ENCODE data around the gene PRKD2.

PRKD2 gene

DNA sequence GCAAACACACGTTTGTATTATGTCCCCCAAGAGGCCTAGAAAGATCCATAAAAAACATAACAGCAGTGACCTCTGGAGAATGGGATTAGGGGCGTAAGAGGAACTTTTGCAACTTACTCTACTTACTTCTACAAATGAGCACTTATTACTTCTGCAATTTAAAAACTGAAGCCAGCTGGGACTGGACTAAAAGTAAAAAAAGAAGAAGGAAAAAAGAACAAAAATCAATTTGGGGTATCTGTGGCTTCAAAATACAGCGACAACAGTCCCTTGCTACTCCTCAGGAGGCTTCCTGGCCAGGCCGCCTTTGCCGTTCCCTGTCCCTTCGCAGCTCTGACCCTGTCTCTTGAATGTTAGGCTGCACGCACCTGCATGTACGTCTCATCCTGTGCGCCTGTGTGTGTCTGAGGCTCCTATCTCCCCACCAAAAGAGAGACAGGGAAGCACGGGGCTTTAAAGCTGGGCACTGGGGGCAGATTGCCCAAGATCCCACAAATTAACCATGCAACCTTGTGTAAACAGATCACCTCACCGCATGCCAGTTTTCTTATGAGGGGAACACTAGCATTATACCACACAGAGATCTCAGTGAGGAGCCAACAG, 16.9 kb upstream of the PRKD2 start:
- in situ Hi-C loops (cut with HindIII; ENCODE audit: low pct_unique_long_range_greater_than_20kb, low sequenced_read_pairs): no loop called here
- no peak for DNase-seq (ENCODE audit: low read depth in 1 of 2, low spot score in 1 of 2)
- TF ChIP-seq JUND (IDR thresholded peaks at IDR 0.05; ENCODE audit: low read depth): no peak

DNA sequence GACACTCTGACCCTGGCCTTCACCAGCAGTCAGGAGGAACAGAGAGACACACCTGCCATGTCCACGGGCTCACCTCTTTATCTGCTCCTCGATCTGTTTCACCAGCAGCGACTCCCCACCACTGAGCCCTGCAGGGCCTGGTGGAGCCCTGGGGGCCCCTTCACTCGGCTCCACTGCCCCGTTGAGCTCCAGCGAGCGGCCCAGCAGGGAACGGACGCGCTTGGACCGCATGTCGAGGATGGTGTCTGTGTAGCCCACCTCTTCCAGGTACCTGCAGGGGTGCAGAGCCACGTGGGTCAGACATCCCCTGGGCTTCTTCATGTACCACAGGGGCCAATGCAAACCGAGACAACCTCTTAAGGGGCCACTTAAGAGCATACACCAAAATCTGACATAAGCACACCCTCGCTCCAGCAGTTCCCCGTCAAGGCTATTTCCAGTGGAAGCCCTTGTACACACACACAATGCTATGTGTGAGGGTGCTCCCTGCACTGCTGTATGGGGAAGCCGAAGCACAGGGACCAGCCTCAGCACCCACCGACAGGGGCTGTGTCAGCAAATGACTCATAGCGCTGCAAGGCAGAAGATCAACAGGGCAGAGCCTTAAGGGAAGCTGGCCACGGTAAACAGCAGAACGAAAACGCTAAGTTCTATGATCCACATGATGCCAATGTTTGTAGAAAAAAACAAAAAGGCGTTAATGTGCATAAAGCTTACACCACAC, 16.2 kb upstream of the PRKD2 start:
- in situ Hi-C loops (cut with HindIII; ENCODE audit: low pct_unique_long_range_greater_than_20kb, low sequenced_read_pairs): no loop called here
- no peak for DNase-seq (ENCODE audit: low read depth in 1 of 2, low spot score in 1 of 2)
- no peak for TF ChIP-seq JUND (IDR thresholded peaks at IDR 0.05; ENCODE audit: low read depth)

DNA sequence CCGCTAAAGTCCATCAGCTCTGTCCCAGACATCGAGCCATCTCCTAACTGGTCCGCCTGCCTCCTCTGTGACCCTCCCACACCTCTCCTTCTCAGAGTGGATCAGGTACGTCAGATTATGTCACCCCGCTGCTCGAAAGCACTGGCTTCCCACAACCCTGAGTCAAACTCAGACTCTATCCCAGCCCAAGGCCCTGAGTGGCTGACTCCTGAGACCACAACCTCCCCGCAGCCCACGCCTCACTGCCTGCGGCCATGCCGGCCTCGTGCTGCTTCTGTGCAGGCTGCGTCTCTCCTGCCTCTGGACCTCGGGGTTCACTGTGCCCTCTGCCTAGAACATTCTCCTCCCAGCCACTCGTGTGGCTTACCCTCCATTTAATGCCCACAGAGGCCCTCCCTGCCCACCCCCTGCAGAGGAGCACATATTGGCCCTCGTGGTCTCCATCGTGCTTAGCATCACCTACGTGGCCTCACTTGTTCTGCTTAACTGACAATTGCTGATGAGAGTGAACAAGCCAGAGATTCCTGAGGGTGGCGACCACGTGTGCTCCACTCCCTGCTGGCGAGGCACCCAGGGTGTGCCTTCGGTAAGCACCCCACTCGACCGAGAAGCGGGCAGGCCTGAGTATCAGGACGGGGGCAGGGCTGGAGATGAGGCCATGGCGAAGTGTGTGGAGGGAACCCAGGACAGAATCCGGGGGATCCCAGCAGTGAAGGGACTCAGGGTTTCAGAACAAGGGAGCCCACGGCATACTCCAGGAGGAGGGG, 15.4 kb upstream of the PRKD2 start:
- TF ChIP-seq JUND (IDR thresholded peaks at IDR 0.05; ENCODE audit: low read depth): no peak
- no peak for DNase-seq (ENCODE audit: low read depth in 1 of 2, low spot score in 1 of 2)
- in situ Hi-C loops (cut with HindIII; ENCODE audit: low pct_unique_long_range_greater_than_20kb, low sequenced_read_pairs): no loop called here

DNA sequence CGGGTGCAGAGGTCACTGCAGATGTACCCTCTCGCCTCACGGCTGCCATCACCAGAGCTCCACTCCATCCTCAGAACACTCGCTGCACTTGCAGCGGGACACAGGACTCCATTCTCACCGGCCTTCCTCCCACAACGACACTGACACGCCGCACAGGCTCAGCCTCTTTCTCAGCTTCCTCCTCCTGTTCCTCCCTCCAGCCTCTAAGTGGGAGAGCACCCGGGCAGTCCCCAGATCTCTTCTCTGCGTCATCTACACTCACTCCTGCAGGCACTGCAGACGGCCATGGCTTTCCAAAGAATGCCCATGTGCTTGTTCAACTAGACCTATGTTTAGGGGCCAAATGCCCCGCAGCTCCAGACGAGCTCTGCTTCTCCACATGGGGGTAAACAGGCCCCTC, 14.7 kb upstream of the PRKD2 start:
- no peak for DNase-seq (ENCODE audit: low read depth in 1 of 2, low spot score in 1 of 2)
- TF ChIP-seq JUND (IDR thresholded peaks at IDR 0.05; ENCODE audit: low read depth): no peak
- in situ Hi-C loops (cut with HindIII; ENCODE audit: low pct_unique_long_range_greater_than_20kb, low sequenced_read_pairs): no loop called here

DNA sequence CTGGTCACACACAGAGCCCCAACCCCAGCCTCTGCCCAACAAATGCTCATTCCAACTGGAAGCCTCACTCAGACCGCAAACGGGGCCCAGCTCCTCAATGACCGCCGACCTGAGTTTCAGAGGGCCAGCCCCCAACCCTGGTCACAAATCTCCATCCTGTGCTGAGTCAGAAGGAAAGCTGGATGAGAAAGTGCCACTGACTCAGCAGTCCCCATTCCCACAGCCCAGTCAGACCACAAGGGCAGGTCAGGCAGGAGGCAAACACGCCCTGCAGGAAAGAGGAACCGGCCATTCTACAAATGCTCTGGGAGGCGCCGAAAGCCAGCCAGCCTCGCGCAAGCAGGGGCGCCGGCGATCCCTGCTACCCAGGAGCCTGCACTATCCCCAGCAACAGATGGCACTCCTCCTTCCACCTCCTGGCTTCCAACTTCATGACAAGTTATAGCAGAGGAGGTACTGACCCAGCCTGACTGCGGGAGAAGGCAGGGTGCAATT, 14.1 kb upstream of the PRKD2 start:
- DNase-seq (ENCODE audit: low read depth in 1 of 2, low spot score in 1 of 2): peak; percentile 73 to 89
- TF ChIP-seq JUND (IDR thresholded peaks at IDR 0.05; ENCODE audit: low read depth): no peak
- in situ Hi-C loops (cut with HindIII; ENCODE audit: low pct_unique_long_range_greater_than_20kb, low sequenced_read_pairs): no loop called here

DNA sequence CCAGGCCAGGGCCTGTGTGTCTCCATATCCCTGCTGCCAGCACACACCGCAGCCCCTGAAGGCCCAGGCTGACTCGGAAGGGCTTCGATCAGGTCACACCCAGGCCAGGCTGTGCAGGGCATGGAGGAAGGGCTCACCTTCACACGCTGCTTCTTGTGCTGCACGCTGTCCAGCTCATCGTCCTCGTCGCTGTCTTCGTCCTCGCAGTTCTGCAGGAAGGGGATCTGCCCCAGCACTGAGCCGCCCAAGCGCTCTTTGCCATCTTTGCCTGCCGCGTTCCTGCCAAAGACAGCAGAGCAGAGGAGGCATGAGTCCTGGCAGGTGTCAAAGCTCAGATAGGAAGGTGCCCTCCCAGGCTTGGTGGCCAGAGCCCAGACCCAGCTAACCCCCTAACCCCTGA, 13.7 kb upstream of the PRKD2 start:
- no peak for TF ChIP-seq JUND (IDR thresholded peaks at IDR 0.05; ENCODE audit: low read depth)
- DNase-seq (ENCODE audit: low read depth in 1 of 2, low spot score in 1 of 2): no peak
- in situ Hi-C loops (cut with HindIII; ENCODE audit: low pct_unique_long_range_greater_than_20kb, low sequenced_read_pairs): no loop called here

DNA sequence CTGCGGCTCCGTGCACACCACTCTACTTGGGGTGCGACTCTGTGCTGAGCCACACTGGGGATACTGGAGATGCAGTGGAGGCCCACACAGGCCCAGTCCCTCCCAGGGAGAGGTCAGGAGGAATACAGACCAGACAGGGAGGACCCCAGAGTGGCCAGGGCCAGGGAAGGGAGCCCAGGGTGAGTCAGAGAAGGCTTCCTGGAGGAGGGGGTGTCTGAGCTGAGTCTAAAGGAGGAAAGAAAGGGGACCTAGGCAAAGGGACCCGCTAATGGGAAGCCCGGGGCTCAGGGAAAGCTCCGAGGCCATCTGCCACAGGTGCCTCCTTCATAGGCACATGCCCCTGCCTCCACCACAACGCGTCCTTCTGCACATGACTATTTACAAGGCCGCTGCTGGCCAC, 13.3 kb upstream of the PRKD2 start:
- no peak for DNase-seq (ENCODE audit: low read depth in 1 of 2, low spot score in 1 of 2)
- in situ Hi-C loops (cut with HindIII; ENCODE audit: low pct_unique_long_range_greater_than_20kb, low sequenced_read_pairs): no loop called here
- TF ChIP-seq JUND (IDR thresholded peaks at IDR 0.05; ENCODE audit: low read depth): no peak

DNA sequence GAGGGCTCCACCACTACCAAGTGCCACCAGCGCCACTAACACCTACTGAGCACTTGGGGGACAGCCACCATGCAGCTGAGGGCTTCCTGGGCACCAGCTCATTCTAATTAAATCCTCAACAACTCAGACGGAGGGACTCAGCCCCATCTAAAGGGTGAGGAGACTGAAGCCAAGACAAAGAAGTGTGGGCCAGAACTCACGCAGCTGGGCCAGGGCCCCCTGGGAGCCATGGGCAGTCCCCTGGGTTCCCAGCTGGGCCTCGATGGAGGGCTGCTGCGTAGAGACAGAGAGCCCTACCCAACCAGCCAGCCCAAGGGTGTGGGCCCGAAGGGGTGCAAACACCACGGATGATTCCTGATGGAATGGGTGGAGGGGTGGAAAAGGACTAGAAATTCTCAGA, 12.8 kb upstream of the PRKD2 start:
- in situ Hi-C loops (cut with HindIII; ENCODE audit: low pct_unique_long_range_greater_than_20kb, low sequenced_read_pairs): no loop called here
- TF ChIP-seq JUND (IDR thresholded peaks at IDR 0.05; ENCODE audit: low read depth): no peak
- no peak for DNase-seq (ENCODE audit: low read depth in 1 of 2, low spot score in 1 of 2)

DNA sequence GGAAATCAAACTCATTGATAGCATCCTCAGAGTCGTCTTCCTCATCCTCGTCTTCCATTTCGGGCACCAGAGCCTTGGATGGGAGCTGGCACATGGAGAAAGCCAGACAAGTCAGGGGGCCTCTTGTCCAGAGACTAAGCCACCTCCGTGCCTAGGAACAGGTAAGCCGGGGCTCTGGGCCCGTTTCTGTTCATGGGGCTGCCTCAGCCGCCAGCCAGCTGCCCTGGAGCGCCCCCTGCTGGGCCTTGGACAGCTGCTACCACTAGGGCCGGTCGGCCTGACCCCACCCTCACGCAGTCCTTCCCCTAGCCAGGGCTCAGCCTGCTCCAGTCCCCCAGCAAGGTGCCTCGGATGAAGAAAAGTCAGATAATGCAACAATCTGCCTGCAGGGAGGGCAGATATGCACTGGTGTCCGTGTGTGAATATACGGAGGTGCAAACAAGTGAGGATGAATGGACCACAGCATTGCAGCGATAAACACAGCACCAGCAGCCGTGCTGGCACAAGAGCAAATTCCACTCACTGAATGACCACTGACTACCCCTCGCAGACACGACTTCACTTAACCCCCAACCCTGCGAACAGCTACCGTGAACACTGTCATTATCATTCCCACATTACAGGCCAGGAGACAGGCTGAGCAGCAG, 11.9 kb upstream of the PRKD2 start:
- no peak for TF ChIP-seq JUND (IDR thresholded peaks at IDR 0.05; ENCODE audit: low read depth)
- in situ Hi-C loops (cut with HindIII; ENCODE audit: low pct_unique_long_range_greater_than_20kb, low sequenced_read_pairs): no loop called here
- peak; percentile 59 to 65 for DNase-seq (ENCODE audit: low read depth in 1 of 2, low spot score in 1 of 2)

DNA sequence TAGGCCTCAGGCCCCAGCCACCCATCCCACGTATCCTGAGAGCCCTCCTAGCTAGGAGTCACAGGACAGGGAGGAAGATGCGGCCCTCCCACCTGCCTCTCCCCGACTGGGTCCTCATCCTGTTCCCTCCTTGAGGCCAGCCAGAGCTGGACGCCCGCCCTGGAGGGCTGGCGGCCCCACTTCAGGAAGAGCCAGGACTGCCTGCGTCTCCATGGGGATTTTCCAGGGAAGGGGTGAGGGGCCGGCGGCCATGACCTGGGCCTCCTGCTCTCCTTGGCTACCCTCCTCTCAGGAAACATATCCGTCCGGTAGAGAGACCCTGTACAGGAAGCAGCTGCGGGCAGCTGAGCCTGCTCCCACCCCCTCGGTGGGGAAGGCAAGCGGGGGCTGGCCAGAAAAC, 11.3 kb upstream of the PRKD2 start:
- no peak for DNase-seq (ENCODE audit: low read depth in 1 of 2, low spot score in 1 of 2)

DNA sequence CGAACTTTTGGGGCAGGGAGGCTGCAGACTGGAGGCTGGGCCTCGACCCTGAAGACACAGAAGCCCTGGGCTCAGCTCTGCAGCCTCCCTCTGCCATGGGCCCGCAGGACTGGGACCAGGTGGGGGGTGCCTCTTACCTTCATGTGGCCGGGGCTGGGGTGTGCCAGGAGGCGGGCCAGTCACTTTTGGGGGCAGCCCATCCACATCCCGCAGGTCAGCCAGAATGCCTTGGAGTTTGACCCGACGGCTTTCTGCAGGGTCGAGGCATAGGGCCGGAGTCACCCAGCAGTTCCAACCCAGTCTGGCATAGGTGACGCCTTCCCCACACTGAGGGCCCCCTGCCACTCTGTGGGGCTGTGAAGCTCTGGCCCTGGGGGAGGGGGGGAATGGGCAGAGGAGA, 10.8 kb upstream of the PRKD2 start:
- no peak for TF ChIP-seq JUND (IDR thresholded peaks at IDR 0.05; ENCODE audit: low read depth)
- DNase-seq (ENCODE audit: low read depth in 1 of 2, low spot score in 1 of 2): no peak
- in situ Hi-C loops (cut with HindIII; ENCODE audit: low pct_unique_long_range_greater_than_20kb, low sequenced_read_pairs): no loop called here

More for the DNA sequence above, 11.3 kb upstream of the PRKD2 start:
- in situ Hi-C loops (cut with HindIII; ENCODE audit: low pct_unique_long_range_greater_than_20kb, low sequenced_read_pairs): no loop called here
- TF ChIP-seq JUND (IDR thresholded peaks at IDR 0.05; ENCODE audit: low read depth): no peak

DNA sequence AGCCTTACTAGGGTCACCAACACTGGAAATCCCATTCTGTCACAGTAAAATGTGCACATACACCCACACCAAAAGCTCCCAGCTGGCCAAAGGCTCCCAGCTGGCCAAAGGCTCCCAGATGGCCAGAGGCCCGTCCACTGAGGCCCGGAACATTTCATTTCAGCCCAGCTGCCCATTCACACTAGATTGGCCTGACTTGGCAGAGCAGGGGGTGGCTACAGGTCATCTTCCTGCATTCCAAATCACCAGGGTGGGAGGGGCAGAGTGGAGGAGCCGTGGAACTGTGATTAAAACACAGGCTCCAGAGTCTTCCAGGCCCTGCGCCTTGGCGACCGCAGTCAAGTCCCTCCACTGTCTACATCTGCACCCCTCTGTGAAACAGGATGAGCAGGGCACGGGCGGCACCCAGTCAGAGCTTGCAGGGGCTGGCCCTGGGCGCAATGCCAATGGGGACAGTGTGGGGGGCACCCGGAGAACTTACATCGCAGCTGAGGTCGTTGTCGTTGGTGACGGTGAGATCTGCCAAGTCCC, 10.1 kb upstream of the PRKD2 start:
- DNase-seq (ENCODE audit: low read depth in 1 of 2, low spot score in 1 of 2): no peak
- TF ChIP-seq JUND (IDR thresholded peaks at IDR 0.05; ENCODE audit: low read depth): no peak
- in situ Hi-C loops (cut with HindIII; ENCODE audit: low pct_unique_long_range_greater_than_20kb, low sequenced_read_pairs): no loop called here

Data from T47D (cell line).